ENCODE measurements around the gene ATCAY.
"Not testable (repeated sequence)": the region's sequence is repeated elsewhere in the genome, so short reads cannot be mapped to it uniquely, and the experiment has no call there.

The ATCAY gene

DNA sequence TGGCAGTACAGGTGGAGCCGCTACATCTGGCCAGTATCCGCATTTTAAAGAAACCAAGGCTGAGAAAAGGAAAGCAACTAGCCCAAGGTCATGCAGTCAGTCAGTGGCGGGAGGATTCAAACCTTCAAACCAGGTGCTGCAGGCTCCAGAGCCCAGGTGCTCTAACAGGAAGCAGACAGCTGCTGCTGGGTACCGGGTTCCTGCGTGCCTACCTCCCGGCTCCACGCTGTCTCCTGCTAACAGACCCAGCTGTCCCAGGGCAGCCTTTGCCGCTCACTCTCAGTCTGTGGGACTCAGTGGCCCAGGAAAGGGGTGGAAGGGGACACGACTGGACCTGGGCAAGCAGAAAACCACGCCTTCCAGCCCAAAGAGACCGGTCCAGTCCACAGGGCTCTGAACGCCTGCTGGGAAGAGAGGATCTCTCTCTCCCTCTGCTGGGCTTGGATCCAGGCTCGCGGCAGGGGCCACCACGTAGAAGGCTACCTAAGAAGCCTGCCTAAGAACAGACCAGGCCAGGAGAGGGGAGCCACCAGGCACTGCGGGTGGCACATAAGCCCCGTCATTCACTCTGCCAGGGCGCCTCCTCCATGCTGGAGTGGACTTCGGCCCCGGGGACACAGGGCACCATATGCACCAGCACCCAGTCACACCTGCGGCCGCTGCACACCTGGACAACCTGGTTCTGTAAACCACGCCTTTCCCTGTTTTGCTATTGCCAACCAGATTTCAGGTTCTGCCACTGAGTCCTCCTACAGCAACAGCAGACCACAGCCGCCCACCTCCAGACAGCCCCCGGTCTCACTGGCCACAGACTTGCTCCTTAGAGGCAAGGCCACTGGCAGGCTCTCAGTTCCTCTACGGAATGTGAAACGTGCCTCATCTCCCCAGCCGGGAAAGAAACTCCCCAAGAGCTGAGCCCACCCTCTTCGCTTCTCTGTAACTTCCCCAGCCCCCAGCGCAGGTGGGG lies 85.8 kb downstream of the ATCAY start:
- TF ChIP-seq, protein P1, sequence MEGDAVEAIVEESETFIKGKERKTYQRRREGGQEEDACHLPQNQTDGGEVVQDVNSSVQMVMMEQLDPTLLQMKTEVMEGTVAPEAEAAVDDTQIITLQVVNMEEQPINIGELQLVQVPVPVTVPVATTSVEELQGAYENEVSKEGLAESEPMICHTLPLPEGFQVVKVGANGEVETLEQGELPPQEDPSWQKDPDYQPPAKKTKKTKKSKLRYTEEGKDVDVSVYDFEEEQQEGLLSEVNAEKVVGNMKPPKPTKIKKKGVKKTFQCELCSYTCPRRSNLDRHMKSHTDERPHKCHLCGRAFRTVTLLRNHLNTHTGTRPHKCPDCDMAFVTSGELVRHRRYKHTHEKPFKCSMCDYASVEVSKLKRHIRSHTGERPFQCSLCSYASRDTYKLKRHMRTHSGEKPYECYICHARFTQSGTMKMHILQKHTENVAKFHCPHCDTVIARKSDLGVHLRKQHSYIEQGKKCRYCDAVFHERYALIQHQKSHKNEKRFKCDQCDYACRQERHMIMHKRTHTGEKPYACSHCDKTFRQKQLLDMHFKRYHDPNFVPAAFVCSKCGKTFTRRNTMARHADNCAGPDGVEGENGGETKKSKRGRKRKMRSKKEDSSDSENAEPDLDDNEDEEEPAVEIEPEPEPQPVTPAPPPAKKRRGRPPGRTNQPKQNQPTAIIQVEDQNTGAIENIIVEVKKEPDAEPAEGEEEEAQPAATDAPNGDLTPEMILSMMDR (IDR thresholded peaks at IDR 0.05; ENCODE audit: low read depth, low read length): no peak
- DNase-seq (ENCODE audit: low read depth in 2 of 2): no peak
- H3K4me3 ChIP-seq (replicated peaks in 1 of 2; ENCODE audit: low read depth in 2 of 2, low read length in 2 of 2): no peak overlapping the region

GRCh38 chr19:3967983-3968382 lies 87.5 kb downstream of the ATCAY start:
- DNase-seq (ENCODE audit: low read depth in 2 of 2); H3K4me3 ChIP-seq (replicated peaks in 1 of 2; ENCODE audit: low read depth in 2 of 2, low read length in 2 of 2): not testable (repeated sequence)

DNA sequence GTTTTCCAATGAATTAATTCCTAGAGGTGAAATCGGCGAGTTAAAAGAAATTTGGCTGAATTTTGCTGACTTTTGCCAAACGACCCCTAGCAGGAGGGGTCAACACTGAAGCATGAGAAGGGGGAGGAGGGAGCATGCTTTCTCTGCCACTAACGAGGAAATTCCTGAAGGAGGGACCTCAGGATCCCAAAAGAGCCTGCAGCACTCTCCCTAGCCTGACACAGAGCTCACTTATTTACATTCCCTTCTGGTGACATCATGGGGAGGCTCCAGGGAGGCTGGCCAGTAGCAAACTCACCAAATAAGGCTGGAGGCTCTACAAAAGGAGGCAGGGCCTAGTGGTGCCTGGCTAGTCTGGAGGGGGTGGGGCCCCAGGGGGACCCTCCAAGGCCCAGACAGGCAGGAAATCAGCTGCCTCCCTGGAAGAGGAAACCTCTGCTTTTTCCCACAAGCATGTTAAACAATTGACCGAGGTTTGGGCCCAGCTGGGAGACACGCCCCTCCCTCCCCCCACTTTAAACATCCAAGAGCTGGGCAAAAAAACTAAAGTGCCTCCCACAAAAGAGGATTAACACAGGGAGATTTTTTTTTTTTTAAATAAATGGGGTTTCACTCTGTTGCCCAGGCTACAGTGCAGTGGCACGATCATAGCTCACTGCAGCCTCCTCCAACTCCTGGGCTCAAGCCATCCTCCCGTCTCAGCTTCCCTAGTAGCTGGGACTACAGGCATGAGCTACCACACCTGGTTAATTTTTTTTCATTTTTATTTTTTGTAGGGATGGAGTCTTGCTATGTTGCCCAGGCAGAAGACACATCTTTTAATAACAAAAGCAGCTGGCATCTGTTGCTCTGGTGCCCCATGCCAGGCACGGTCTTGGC lies 88.3 kb downstream of the ATCAY start:
- DNase-seq (ENCODE audit: low read depth in 2 of 2): peak; percentile 99 to 100
- TF ChIP-seq, protein P1 (IDR thresholded peaks at IDR 0.05; ENCODE audit: low read depth, low read length): no peak
- peak overlapping the region; percentile 87 to 99 for H3K4me3 ChIP-seq (replicated peaks in 1 of 2; ENCODE audit: low read depth in 2 of 2, low read length in 2 of 2)

DNA sequence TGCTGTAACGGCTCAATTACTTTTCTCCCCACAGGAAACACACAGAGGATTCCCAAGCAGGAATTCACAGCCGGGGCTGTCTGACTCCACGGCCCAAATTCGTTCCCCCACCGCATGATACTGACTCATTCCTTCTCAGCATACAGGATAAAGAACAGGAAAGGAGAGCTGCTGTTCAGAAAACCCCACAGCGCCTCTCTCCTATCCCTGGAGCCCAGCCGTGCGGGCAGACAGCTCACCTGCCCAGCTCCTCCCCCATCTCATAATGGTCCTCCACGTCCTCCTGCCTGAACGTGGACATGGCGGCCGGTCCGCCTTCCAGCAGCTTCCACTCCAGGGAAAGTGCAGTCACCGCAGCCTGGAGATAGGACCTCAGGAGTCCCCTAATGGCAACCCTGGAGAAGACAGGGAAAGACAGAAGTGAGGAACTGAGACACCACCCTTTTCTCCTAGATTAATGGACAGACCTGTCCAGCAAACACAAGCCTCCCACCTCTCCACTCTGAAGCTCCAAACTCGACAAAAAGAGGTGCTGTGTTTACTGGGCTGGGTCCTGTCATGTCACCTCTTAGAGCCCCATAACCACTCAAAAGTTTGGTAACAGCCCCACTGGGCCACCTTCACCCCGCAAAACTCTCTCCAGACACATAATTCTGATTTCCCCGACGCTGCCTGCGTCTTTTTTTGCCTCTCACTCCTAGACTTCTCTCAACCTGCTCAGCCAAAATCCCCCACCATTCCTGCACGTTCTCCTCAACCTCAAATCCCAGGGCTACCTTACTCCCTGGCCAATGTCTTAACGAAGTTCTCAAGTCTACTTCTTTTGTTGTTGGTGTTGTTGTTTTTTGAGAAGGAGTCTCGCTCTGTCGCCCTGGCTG lies 89.2 kb downstream of the ATCAY start:
- TF ChIP-seq, protein P1 (IDR thresholded peaks at IDR 0.05; ENCODE audit: low read depth, low read length): peak; percentile 40
- peak overlapping the region; percentile 87 to 99 for H3K4me3 ChIP-seq (replicated peaks in 1 of 2; ENCODE audit: low read depth in 2 of 2, low read length in 2 of 2)
- peak; percentile 79 to 92 for DNase-seq (ENCODE audit: low read depth in 2 of 2)

- DNase-seq (ENCODE audit: low read depth in 2 of 2): no peak
- TF ChIP-seq, protein P1 (IDR thresholded peaks at IDR 0.05; ENCODE audit: low read depth, low read length): no peak
- peak overlapping the region; percentile 87 to 99 for H3K4me3 ChIP-seq (replicated peaks in 1 of 2; ENCODE audit: low read depth in 2 of 2, low read length in 2 of 2)
Observed at GRCh38 chr19:3970313-3970807, 89.9 kb downstream of the ATCAY start.

GRCh38 chr19:3970808-3971598 lies 90.5 kb downstream of the ATCAY start, which contains the start of gene DAPK3:
Gene DAPK3 (minus strand): TSS chr19:3971099. CDS start chr19:3969735, 1,364 bp downstream.
- DNase-seq (ENCODE audit: low read depth in 2 of 2): peak; percentile 98
- peak within 1 kb of the TSS; percentile 87 to 99 for H3K4me3 ChIP-seq (replicated peaks in 1 of 2; ENCODE audit: low read depth in 2 of 2, low read length in 2 of 2)
- TF ChIP-seq, protein P1 (IDR thresholded peaks at IDR 0.05; ENCODE audit: low read depth, low read length): no peak

Measured in cardiac fibroblast (primary cell).